ENCODE measurements around the gene CYB561D2. TPM values are rescaled to one million over a fixed set of nuclear protein-coding genes. Genes with fewer than 3 reads are reported as not detected.

The CYB561D2 gene
- total RNA-seq, 4 donors from 2014 or later: 23.6 to 66.0 (median 43.6) TPM

DNA sequence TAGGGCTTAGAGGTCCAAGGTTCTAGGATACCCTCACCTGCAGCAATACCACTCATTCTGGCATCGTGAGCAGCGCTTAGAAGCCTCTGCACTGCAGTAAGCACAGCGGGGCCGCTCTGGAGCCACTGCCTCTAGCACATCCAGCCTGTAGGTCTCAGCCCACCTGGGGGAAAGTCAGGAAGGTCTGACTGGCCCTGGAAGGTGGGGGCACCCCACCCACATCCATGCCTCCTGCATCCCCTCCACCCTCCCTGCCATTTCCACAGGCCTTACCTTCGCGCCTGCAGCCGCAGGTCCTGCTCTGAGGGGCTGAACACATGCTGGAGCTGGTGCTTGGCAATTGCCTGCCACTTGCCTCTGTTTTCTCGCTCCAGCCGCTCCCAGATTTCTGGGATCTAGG, 9.1 kb upstream of the CYB561D2 start:
- TF ChIP-seq, protein P1, sequence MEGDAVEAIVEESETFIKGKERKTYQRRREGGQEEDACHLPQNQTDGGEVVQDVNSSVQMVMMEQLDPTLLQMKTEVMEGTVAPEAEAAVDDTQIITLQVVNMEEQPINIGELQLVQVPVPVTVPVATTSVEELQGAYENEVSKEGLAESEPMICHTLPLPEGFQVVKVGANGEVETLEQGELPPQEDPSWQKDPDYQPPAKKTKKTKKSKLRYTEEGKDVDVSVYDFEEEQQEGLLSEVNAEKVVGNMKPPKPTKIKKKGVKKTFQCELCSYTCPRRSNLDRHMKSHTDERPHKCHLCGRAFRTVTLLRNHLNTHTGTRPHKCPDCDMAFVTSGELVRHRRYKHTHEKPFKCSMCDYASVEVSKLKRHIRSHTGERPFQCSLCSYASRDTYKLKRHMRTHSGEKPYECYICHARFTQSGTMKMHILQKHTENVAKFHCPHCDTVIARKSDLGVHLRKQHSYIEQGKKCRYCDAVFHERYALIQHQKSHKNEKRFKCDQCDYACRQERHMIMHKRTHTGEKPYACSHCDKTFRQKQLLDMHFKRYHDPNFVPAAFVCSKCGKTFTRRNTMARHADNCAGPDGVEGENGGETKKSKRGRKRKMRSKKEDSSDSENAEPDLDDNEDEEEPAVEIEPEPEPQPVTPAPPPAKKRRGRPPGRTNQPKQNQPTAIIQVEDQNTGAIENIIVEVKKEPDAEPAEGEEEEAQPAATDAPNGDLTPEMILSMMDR (IDR thresholded peaks at IDR 0.05): no peak
- TF ChIP-seq POLR2A (IDR thresholded peaks at IDR 0.05): no peak
- intact Hi-C loops (cut with DNase I): no loop called here
- H3K4me1 ChIP-seq: peaks cover 16 to 32% of the 10 kb centered on the region in 2 donors
- WGBS, 2 donors: 94 to 96% methylated on average over 8 to 9 of the region's 9 CpGs
- H3K27ac ChIP-seq: no peak overlapping the region
- no peaks in the 10 kb centered on the region for H3K36me3 ChIP-seq
- no peaks in the 10 kb centered on the region for H3K9me3 ChIP-seq
- H3K4me3 ChIP-seq (replicated peaks in 1 of 3): peak overlapping the region in 1 of 3 donors; percentile 40
- no peak for DNase-seq
- H3K27me3 ChIP-seq: no peaks in the 10 kb centered on the region

DNA sequence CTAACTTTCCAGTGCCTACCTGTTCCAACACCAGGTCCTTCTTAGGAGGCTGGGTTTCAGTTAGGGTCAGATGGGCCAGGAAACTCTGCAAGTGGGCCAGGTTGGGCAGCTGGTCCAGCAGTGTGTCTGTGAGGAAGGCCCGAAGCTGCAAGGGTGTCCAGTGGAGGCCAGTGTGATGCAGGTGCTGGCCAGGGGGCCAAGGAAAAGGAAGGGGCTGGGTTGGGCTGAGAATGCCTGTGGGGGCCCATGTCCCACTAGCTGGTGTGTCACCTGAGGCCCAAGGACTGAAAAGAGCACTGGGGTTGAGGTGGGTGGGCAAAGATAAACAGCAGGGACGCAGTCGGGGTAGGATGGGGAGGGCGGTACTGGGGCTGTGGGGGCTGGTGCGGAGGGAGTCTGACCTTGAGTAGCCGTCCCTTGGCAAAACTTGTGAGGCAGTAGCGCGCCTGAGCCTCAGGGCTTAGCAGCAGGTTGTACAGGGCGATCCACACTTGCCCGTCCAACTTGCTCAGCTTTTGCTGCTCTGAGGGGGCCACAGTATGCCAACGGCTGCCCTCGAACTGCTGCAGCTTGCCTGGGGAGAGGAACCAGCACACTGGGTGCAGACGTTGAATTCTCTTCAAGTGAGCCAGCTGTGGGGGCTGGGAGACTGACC, 8.5 kb upstream of the CYB561D2 start:
- DNase-seq: no peak
- intact Hi-C loops (cut with DNase I): no loop called here
- no peaks in the 10 kb centered on the region for H3K27me3 ChIP-seq
- peaks cover 16 to 35% of the 10 kb centered on the region in 2 donors for H3K4me1 ChIP-seq
- no peak overlapping the region for H3K27ac ChIP-seq
- TF ChIP-seq, protein P1 (IDR thresholded peaks at IDR 0.05): no peak
- TF ChIP-seq POLR2A (IDR thresholded peaks at IDR 0.05): no peak
- H3K9me3 ChIP-seq: no peaks in the 10 kb centered on the region
- WGBS, 2 donors: 89 to 94% methylated on average over 13 of the region's 13 CpGs
- no peak overlapping the region for H3K4me3 ChIP-seq (replicated peaks in 1 of 3)
- H3K36me3 ChIP-seq: no peaks in the 10 kb centered on the region

DNA sequence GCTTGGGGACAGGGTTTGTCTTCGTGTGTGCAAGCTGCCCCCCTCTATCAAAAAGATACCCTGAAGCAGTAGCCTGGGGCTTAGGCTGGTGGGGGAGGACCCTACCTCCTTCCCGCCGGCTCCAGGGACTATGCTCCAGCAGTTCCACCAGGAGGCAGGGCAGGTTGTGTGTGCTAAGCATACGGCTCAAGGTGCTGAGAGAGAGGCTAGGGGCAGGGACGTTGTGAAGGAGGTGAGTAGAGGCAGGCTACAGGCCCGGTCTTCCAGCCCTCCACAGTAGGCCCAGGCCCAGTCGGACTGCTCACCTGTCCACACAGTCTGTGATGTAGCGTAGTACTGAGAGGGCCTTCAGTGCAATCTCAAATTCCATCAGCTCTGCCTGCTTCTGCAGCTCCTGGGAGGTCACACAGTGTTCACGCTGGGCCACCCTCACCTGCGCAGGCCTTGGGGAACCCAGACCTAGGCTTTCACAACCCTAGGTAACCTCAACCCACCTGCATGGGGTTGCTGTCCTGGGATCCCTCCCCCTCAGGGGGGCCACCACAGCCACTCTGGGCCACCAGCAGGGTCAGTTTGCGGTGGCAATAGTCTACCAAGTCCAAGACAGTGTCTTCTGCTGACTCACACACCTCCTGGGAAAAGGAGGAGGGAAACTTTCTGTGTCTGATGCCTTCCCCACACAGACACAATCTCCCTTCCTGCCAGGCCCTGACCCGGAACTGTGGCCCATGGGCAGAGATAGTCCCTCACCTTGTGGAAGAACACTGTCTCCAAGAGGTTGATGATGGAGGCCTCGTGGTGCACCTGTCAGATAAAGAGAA, 7.6 kb upstream of the CYB561D2 start:
- Histone ChIP-seq H3K27ac (no peak overlapping the region), H3K36me3 (no peaks in the 10 kb centered on the region), H3K27me3 (no peaks in the 10 kb centered on the region), H3K4me3 (replicated peaks in 1 of 3) (no peak overlapping the region), H3K4me1 (peaks cover 12 to 31% of the 10 kb centered on the region in 2 donors), H3K9me3 (no peaks in the 10 kb centered on the region)
- DNase-seq: no peak
- intact Hi-C loops (cut with DNase I): no loop called here
- TF ChIP-seq, protein P1 (IDR thresholded peaks at IDR 0.05): no peak
- TF ChIP-seq POLR2A (IDR thresholded peaks at IDR 0.05): no peak
- WGBS, 2 donors: 71 to 94% methylated on average over 9 of the region's 13 CpGs

DNA sequence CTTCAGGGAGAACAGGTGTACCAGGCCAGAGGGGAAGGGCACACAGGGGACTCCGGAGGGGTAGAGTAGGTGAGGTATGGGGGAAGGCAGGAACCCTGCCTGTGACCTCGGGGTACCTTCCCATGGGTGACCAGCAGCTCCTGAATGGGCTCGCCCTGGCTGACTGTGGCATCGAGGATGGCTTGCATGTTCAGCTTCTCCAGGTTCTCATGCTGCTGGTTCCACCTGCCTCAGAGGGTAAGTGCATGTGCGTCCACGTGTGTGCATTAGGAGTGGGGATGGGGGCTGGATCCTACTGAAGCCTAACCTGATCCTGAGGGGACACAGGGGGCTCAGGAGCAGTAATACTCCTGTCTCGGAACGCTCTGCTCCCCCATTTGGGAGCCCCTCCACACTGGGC, 5.7 kb upstream of the CYB561D2 start:
- H3K27ac ChIP-seq: no peak overlapping the region
- no peak for DNase-seq
- no peaks in the 10 kb centered on the region for H3K9me3 ChIP-seq
- no peak for TF ChIP-seq POLR2A (IDR thresholded peaks at IDR 0.05)
- TF ChIP-seq, protein P1 (IDR thresholded peaks at IDR 0.05): no peak
- intact Hi-C loops (cut with DNase I): no loop called here
- peaks cover 17 to 30% of the 10 kb centered on the region in 2 donors for H3K4me1 ChIP-seq
- H3K4me3 ChIP-seq (replicated peaks in 1 of 3): peak overlapping the region in 1 of 3 donors; percentile 21
- 67 to 68% methylated on average over 4 to 8 of the region's 8 CpGs for WGBS, 2 donors
- H3K27me3 ChIP-seq: no peaks in the 10 kb centered on the region
- H3K36me3 ChIP-seq: no peaks in the 10 kb centered on the region

All from thyroid gland (tissue), 4 donors.